Measurements from ENCODE around the gene ZNF792.
A peak's percentile ranks its signal among the peaks of the same experiment; 100 is the strongest.

The ZNF792 gene

GRCh38 chr19:35005256-35005977 is 41.4 kb upstream of the ZNF792 start:
- Histone ChIP-seq H3K4me3 (ENCODE audit: low read depth, low read length) (no peak overlapping the region), H3K36me3 (peaks cover 51% of the 10 kb centered on the region)

GRCh38 chr19:35004517-35005255 is 40.7 kb upstream of the ZNF792 start:
- no peak for DNase-seq
- Histone ChIP-seq H3K9me3 (ENCODE audit: severe bottlenecking) (no peaks in the 10 kb centered on the region), H3K27ac (no peak overlapping the region), H3K36me3 (peaks cover 44% of the 10 kb centered on the region), H3K27me3 (ENCODE audit: insufficient read depth, low read depth, severe bottlenecking) (no peaks in the 10 kb centered on the region), H3K4me3 (ENCODE audit: low read depth, low read length) (no peak overlapping the region)
- TF ChIP-seq CTCF (IDR thresholded peaks at IDR 0.05; ENCODE audit: low read depth, low read length): no peak

More at GRCh38 chr19:35005256-35005977, 41.4 kb upstream of the ZNF792 start:
- Histone ChIP-seq H3K27me3 (ENCODE audit: insufficient read depth, low read depth, severe bottlenecking) (no peaks in the 10 kb centered on the region), H3K9me3 (ENCODE audit: severe bottlenecking) (no peaks in the 10 kb centered on the region), H3K27ac (no peak overlapping the region)
- TF ChIP-seq CTCF (IDR thresholded peaks at IDR 0.05; ENCODE audit: low read depth, low read length): no peak
- DNase-seq: no peak

GRCh38 chr19:35002037-35002535 is 38.1 kb upstream of the ZNF792 start:
- no peak for TF ChIP-seq CTCF (IDR thresholded peaks at IDR 0.05; ENCODE audit: low read depth, low read length)
- no peak for DNase-seq
- no peak overlapping the region for H3K4me3 ChIP-seq (ENCODE audit: low read depth, low read length)
- peaks cover 31% of the 10 kb centered on the region for H3K36me3 ChIP-seq
- H3K9me3 ChIP-seq (ENCODE audit: severe bottlenecking): no peaks in the 10 kb centered on the region
- H3K27ac ChIP-seq: no peak overlapping the region
- no peaks in the 10 kb centered on the region for H3K27me3 ChIP-seq (ENCODE audit: insufficient read depth, low read depth, severe bottlenecking)

- Histone ChIP-seq H3K9me3 (ENCODE audit: severe bottlenecking) (no peaks in the 10 kb centered on the region), H3K36me3 (peaks cover 21% of the 10 kb centered on the region), H3K27ac (peak overlapping the region; percentile 72), H3K4me3 (ENCODE audit: low read depth, low read length) (peak overlapping the region; percentile 78), H3K27me3 (ENCODE audit: insufficient read depth, low read depth, severe bottlenecking) (no peaks in the 10 kb centered on the region)
- TF ChIP-seq CTCF (IDR thresholded peaks at IDR 0.05; ENCODE audit: low read depth, low read length): no peak
- no peak for DNase-seq
These were observed 36.8 kb upstream of the ZNF792 start for GRCh38 chr19:35000647-35001501.

GRCh38 chr19:35000338-35000646 is 36.3 kb upstream of the ZNF792 start:
- peaks cover 18% of the 10 kb centered on the region for H3K36me3 ChIP-seq
- DNase-seq: no peak
- TF ChIP-seq CTCF (IDR thresholded peaks at IDR 0.05; ENCODE audit: low read depth, low read length): no peak
- H3K4me3 ChIP-seq (ENCODE audit: low read depth, low read length): peak overlapping the region; percentile 78
- no peaks in the 10 kb centered on the region for H3K9me3 ChIP-seq (ENCODE audit: severe bottlenecking)
- no peaks in the 10 kb centered on the region for H3K27me3 ChIP-seq (ENCODE audit: insufficient read depth, low read depth, severe bottlenecking)
- peak overlapping the region; percentile 98 for H3K27ac ChIP-seq
